Astrocyte of the spinal cord (primary cell): ENCODE results near the gene YTHDC1.

Experiments used
- DNase-seq: peaks from one replicate; pipeline ENCODE4 v3.0.0; 2011; ENCODE audit warnings: low read depth, low spot score
- H3K4me3 ChIP-seq: 2 replicates; pipeline ENCODE4 v1.5.1; 2011; ENCODE audit warnings: low read depth, mild to moderate bottlenecking, low read length, moderate library complexity
- in situ Hi-C: cut with HindIII; loops from 2 replicates; pipeline ENCODE4 v1.10.0; 2017; ENCODE audit warnings: low sequenced_read_pairs
- TF ChIP-seq, protein P1 (sequence below): IDR thresholded peaks from 2 replicates; pipeline ENCODE4 v1.5.1; 2012; ENCODE audit warnings: low read depth, mild to moderate bottlenecking, low read length, inconsistent platforms

The YTHDC1 gene

DNA sequence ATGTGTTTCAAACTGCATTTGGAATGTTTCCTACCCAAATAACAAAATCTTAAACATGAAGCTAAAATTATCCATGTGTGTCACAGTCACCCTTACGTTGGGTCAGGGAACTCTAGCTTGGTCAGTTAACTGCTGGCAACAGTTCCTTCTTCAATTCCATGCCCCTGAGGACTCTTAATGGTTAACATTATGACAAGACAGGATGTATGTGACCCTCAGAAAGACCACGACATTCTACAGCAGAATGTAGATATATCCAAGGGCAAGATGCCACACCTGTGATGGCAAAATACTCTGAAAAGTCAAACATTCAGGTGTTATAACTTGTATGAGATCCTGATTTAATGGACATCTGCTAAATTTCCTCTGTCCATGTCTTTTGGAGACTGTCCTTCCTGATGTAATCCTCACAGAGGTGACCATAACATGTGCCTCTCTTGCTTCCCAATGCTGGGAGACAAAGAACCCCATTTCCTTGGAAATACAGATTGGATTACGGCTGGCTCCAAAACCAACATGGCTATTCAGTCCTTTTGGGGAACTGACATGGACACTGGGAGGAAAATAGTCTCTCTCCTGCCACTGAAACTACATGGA lies 39.1 kb downstream of the YTHDC1 start:
- TF ChIP-seq, protein P1, sequence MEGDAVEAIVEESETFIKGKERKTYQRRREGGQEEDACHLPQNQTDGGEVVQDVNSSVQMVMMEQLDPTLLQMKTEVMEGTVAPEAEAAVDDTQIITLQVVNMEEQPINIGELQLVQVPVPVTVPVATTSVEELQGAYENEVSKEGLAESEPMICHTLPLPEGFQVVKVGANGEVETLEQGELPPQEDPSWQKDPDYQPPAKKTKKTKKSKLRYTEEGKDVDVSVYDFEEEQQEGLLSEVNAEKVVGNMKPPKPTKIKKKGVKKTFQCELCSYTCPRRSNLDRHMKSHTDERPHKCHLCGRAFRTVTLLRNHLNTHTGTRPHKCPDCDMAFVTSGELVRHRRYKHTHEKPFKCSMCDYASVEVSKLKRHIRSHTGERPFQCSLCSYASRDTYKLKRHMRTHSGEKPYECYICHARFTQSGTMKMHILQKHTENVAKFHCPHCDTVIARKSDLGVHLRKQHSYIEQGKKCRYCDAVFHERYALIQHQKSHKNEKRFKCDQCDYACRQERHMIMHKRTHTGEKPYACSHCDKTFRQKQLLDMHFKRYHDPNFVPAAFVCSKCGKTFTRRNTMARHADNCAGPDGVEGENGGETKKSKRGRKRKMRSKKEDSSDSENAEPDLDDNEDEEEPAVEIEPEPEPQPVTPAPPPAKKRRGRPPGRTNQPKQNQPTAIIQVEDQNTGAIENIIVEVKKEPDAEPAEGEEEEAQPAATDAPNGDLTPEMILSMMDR, result no peak
- no peak overlapping the region for H3K4me3 ChIP-seq
- in situ Hi-C loops, result no loop called here
- DNase-seq, result no peak

DNA sequence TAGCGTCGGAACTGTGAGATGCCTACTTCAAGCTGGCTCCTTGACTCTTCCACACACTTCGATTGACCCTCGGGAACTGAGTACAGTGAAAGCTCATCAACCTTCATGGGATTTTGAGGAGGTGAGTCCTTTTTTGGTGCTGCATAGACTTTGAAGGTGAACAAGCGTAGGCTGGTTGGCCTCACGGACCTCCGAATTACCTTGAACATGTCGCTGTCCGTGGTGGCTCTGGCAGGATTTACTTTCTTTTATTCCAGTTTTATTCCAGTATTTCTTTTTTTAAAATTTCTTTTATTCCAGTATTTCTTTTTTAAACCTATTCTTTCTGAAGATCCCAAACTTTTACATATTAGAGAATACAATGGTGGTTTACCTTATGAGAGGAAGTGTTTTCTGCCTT lies 45.2 kb downstream of the YTHDC1 start:
- TF ChIP-seq, protein P1, result no peak
- H3K4me3 ChIP-seq, result no peak overlapping the region
- DNase-seq, result no peak
- in situ Hi-C loops, result no loop called here

DNA sequence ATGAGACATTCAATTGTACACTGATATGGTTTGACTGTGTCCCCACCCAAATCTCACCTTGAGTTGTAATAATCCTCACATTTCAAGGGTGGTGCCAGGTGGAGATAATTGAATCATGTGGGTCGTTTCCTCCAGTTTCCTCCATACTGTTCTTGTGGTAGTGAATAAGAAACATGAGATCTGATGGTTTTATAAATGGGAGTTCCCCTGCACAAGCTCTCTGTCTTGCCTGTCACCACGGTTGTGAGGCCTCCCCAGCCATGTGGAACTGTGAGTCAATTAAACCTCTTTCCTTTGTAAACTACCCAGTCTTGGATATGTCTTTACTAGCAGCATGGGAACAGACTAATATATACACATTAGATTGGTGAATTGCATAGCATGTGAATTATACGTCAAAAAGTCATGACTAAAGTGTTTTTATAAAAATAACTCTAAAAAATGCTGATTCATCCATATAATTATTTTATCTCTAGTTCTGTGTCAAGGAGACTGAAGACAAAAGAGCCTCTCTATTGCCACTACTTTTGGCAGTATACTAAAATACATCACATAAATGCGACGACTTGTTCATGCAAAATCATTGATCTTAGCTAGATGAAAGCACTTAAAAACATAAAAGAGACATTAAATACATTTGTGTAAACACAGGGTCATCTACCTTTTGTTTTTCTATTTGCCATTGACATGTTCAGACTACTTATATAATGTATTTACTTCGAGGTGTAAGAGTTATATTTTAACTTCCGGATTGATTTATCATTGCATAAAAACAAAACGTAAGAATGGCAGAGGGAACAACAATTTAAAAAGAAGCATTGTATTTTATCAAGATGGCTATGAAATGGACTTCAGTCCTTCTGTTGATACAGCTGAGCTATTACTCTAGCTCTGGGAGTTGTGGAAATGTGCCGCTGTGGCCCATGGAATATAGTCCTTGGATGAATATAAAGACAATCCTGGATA lies 50.1 kb downstream of the YTHDC1 start:
- DNase-seq, result no peak
- no peak overlapping the region for H3K4me3 ChIP-seq
- in situ Hi-C loops, result no loop called here
- TF ChIP-seq, protein P1, result no peak

DNA sequence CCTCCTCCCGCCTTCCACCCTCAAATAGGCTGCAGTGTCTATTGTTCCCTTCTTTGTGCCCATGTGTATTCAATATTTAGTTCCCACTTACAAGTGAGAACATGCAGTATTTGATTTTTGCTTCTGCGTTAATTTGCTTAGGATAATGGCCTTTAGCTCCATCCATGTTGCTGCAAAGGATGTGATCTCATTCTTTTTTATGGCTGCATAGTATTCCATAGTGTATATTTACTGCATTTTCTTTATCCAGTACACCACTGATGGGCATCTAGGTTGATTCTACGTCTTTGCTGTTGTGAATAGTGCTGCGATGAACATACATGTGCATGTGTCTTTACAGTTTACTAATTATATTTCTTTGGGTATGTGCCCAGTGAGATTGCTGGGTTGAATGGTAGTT lies 52.8 kb downstream of the YTHDC1 start:
- TF ChIP-seq, protein P1, result no peak
- DNase-seq, result no peak
- in situ Hi-C loops, result no loop called here
- H3K4me3 ChIP-seq, result no peak overlapping the region

DNA sequence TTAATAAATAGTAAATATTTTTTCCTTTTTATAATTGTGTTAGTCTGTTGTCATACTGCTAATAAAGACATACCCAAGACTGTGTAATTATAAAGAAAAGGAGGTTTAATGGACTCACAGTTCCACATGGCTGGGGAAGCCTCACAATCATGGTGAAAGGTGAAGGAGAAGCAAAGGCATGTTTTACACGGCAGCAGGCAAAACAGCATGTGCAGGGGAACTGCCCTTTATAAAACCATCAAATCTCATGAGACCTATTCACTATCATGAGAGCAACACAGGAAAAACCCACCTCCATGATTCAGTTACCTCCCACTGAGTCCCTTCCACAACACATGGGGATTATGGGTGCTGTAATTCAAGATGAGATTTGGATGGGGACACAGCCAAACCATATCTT lies 58.6 kb downstream of the YTHDC1 start:
- in situ Hi-C loops, result no loop called here
- H3K4me3 ChIP-seq, result no peak overlapping the region
- TF ChIP-seq, protein P1, result no peak
- DNase-seq, result no peak

DNA sequence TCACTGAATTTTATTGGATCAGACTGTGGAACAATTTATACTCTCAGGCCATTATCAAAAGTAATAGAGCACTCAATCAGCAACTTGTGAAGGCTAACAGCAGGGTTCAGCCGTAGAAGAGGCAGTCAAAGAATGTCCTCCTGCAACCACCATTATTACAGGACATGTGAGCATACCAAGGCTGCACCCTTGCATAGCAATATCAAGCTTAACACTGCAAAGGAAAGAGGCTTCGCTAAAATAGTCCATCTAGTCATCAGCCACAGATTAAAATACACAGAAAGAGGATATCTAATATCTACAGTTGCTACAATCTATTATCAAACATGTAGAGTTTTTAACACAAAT lies 61.5 kb downstream of the YTHDC1 start:
- TF ChIP-seq, protein P1, result no peak
- no peak for DNase-seq
- no peak overlapping the region for H3K4me3 ChIP-seq
- in situ Hi-C loops, result no loop called here
